GM19467 (cell line): Measurements from ENCODE around the gene SLC19A1.

ENCODE experiments used
- ATAC-seq: cut with Tn5 transposase; IDR thresholded peaks from one replicate; pipeline ENCODE4 v1.9.1; 2021; ENCODE audit warnings: mild to moderate bottlenecking, moderate library complexity; ENCODE audit not compliant: unreplicated experiment

Gene SLC19A1

DNA sequence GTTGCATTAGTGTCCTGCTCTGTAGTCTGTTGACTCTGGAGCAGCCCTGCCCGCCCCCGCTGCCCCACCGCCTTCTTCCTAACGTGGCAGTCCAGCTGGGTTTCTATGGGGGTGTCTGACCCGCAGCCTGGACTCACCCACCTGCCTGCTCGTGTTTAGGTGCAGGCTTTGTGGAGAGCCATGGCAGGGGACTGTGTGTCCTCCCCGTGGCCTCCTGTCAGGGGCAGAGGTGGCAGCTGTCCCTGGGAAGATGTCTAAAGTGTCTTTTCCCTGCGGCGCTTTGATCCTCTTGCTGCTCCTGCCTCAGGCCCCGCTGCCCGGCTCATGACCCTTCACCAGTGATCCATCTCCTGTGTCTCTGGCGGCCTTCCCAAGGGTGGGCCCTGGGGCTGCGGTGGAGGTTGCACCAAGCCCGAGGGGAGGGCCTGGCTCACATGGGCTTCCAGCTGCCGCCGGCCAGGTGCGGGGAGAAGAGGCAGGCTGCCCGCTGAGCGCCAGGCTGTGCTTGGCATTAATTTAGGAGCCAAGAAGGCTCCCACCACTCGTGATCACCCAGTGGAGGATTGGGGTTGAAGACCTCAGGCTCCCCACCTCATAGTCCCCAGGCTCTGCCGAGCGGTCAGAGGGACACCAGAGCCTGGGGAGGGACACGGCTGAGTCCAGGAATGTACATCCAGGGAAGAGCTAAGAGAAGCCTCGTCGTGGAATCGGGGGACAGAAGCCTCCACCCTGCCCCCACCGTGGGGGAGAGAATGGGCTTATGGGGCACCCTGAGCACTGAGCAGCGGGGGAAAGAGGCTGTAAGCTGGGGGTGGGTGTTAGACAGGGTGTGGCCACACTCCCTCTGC, 93.2 kb downstream of the SLC19A1 start:
- no peak for ATAC-seq

DNA sequence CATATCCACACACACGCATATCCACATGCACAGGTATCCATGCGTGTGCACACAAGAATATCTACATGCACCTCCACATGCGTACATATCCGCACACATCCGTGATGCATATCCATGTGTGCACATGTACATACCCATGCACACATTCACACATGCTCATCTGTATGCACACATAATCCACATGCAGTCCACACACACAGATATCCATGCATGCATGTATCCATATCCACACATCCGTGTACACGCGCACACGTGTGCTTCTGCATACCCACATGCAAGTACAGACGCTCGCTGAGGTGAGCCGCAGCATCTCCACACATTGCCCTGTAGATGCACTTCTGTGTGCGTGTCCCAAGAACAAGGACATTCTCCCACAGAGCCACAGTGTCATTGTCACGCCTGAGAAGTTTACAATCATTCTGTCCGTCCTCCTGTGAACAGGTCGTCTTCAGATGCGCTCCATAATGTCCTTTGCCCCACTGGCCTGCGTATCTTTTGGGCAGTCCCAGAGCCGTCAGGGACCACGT, 93.9 kb downstream of the SLC19A1 start:
- no peak for ATAC-seq
